GM12878 (cell line): Measurements from ENCODE around the gene AMN1. TPM values are rescaled to one million over a fixed set of nuclear protein-coding genes. Genes with fewer than 3 reads are reported as not detected.

Experiments
- BMI1 ChIP-seq: fragments of 450-650 bp; IDR thresholded peaks from 2 replicates; pipeline ENCODE4 v1.6.1; 2016; ENCODE audit warnings: mild to moderate bottlenecking, moderate library complexity, borderline replicate concordance
- BRCA1 ChIP-seq: IDR thresholded peaks from 2 replicates; pipeline ENCODE4 v1.6.1; 2011; ENCODE audit warnings: low read depth, low read length, improper control_type of control experiment
- CHD2 ChIP-seq: IDR thresholded peaks from 2 replicates; pipeline ENCODE4 v1.6.1; 2011; ENCODE audit warnings: low read depth, low read length, improper control_type of control experiment, borderline replicate concordance
- CREB1 ChIP-seq: IDR thresholded peaks from 2 replicates; pipeline ENCODE4 v1.6.1; 2012; ENCODE audit warnings: low read depth, mild to moderate bottlenecking, inconsistent platforms
- GABPA ChIP-seq: IDR thresholded peaks from 2 replicates; pipeline ENCODE4 v1.6.1; 2014; ENCODE audit warnings: antibody characterized with exemption, low read depth, mild to moderate bottlenecking, inconsistent platforms
- IRF4 ChIP-seq: IDR thresholded peaks from 2 replicates; pipeline ENCODE4 v1.6.1; 2011; ENCODE audit warnings: low read depth, low read length
- NRF1 ChIP-seq: conservative IDR thresholded peaks from 2 replicates; pipeline ENCODE4 v1.6.1; 2011; ENCODE audit warnings: mild to moderate bottlenecking, low read depth, low read length, improper control_type of control experiment
- SPI1 ChIP-seq: IDR thresholded peaks from 2 replicates; pipeline ENCODE4 v1.6.1; 2011; ENCODE audit warnings: low read depth, mild to moderate bottlenecking, low read length, moderate library complexity, borderline replicate concordance; ENCODE audit not compliant: insufficient read depth
- SREBF2 ChIP-seq: IDR thresholded peaks from 2 replicates; pipeline ENCODE4 v1.6.1; 2012; ENCODE audit warnings: mild to moderate bottlenecking, low read length
- TCF7 ChIP-seq: IDR thresholded peaks from 2 replicates; pipeline ENCODE4 v1.6.1; 2014; ENCODE audit warnings: antibody characterized with exemption, borderline replicate concordance
- polyA plus RNA-seq, 11 experiments: library from polyadenylated mRNA; depleted of rRNA in 4 of 11; unstranded in 6 of 11; stranded (reverse) in 5 of 11; fragments of >200 nt; fragmentation: Nextera tagmentation in 4 of 11; fragmentation: Illumina TruSeq in 1 of 11; extraction: Ambion mirVana in 4 of 11; extraction: Trizol in 1 of 11; gene quantifications; 1 replicate in 1 of 11; 2 replicates in 10 of 11; pipeline versions ENCODE4 v1.2.1 to v1.2.3, GENCODE V29; 2011 to 2016; ENCODE audit warnings: inconsistent platforms in 2 of 11, missing spikeins in 2 of 11, low read depth in 1 of 11
- total RNA-seq, 4 experiments: library from RNA; depleted of rRNA in 3 of 4; stranded (reverse); fragments of >200 nt in 3 of 4; fragmentation: Illumina TruSeq in 1 of 4; extraction: Trizol in 1 of 4; gene quantifications; 2 replicates each; pipeline versions ENCODE4 v1.2.1 to v1.2.3, GENCODE V29; 2013 to 2021
- TF ChIP-seq, protein P1 (sequence below): IDR thresholded peaks from 2 replicates; pipeline ENCODE4 v1.6.1; 2011; ENCODE audit warnings: borderline replicate concordance, low read depth, mild to moderate bottlenecking, moderate library complexity, low read length; ENCODE audit not compliant: insufficient read depth, poor library complexity, severe bottlenecking
- TF ChIP-seq, protein P2 (sequence below): IDR thresholded peaks from 2 replicates; pipeline ENCODE4 v1.6.1; 2011; ENCODE audit warnings: low read depth, low read length, improper control_type of control experiment, borderline replicate concordance
- TF ChIP-seq, protein P3 (sequence below): fragments of 450-650 bp; IDR thresholded peaks from 2 replicates; pipeline ENCODE4 v1.6.1; 2017; ENCODE audit warnings: mild to moderate bottlenecking, moderate library complexity
- TF ChIP-seq, protein P4 (sequence below): fragments of 450-650 bp; IDR thresholded peaks from 2 replicates; pipeline ENCODE4 v1.6.1; 2017; ENCODE audit warnings: borderline replicate concordance
- TF ChIP-seq, protein P5 (sequence below): fragments of 150-350 bp; IDR thresholded peaks from 2 replicates; pipeline ENCODE4 v1.6.1; 2016; ENCODE audit warnings: low read depth, low read length
- TF ChIP-seq, protein P6 (sequence below): IDR thresholded peaks from 2 replicates; pipeline ENCODE4 v1.6.1; 2012; ENCODE audit warnings: low read depth, low read length, improper control_type of control experiment

The AMN1 gene
- total and polyA plus RNA-seq, 10 of the 15 experiments (the other 5 are each of a cell fraction or from before 2014, with no cell fraction given) = 5.4 to 19.3 (median 9.3) TPM

DNA sequence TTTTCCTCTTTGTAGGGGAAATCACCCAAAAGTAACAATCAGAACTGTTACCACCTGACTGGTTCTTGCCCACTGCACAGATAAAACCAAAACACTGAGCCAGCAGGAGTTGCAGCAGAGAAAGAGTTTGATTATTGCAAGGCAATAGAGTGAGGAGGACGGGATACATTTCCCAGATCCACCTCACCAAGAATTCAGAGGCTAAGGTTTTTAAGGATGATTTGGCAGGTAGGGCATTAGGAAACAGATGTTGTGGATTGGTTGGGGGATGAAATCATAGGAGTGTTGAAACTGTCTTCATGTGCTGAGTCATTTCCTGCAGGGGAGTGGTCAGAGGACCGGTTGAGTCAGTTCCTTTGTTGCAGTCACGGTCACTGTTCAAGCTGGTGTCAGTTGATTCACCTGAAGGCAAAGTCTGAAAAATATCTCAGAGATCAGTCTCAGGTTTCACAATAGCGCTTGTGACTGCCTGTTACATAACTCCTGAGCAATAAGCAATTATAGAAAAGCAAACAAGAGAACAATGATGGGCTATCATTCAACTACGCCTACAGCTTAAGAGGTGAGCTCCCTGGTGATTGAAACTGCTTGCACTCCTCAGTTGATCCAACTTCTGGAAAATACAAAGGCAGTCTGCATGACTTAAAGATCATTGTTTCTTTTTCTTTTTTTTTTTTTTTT is 20.3 kb upstream of the AMN1 start (continued):
- TF ChIP-seq, protein P1, sequence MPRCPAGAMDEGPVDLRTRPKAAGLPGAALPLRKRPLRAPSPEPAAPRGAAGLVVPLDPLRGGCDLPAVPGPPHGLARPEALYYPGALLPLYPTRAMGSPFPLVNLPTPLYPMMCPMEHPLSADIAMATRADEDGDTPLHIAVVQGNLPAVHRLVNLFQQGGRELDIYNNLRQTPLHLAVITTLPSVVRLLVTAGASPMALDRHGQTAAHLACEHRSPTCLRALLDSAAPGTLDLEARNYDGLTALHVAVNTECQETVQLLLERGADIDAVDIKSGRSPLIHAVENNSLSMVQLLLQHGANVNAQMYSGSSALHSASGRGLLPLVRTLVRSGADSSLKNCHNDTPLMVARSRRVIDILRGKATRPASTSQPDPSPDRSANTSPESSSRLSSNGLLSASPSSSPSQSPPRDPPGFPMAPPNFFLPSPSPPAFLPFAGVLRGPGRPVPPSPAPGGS = peak; percentile 80
- TF ChIP-seq, protein P2, sequence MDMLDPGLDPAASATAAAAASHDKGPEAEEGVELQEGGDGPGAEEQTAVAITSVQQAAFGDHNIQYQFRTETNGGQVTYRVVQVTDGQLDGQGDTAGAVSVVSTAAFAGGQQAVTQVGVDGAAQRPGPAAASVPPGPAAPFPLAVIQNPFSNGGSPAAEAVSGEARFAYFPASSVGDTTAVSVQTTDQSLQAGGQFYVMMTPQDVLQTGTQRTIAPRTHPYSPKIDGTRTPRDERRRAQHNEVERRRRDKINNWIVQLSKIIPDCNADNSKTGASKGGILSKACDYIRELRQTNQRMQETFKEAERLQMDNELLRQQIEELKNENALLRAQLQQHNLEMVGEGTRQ = no peak; the same call in 1 of the 2 replicates
- TF ChIP-seq NRF1 (no peak), CHD2 (peak; percentile 17; the same call in 1 of the 2 replicates), BRCA1 (no peak), IRF4 (peak; percentile 97), BMI1 (peak; percentile 67; the same call in 1 of the 2 replicates), TCF7 (peak; percentile 50; the same call in 1 of the 2 replicates), SREBF2 (no peak), CREB1 (peak; percentile 83), GABPA (peak; percentile 77), SPI1 (peak; percentile 73; the same call in 1 of the 2 replicates)
- TF ChIP-seq, protein P3, sequence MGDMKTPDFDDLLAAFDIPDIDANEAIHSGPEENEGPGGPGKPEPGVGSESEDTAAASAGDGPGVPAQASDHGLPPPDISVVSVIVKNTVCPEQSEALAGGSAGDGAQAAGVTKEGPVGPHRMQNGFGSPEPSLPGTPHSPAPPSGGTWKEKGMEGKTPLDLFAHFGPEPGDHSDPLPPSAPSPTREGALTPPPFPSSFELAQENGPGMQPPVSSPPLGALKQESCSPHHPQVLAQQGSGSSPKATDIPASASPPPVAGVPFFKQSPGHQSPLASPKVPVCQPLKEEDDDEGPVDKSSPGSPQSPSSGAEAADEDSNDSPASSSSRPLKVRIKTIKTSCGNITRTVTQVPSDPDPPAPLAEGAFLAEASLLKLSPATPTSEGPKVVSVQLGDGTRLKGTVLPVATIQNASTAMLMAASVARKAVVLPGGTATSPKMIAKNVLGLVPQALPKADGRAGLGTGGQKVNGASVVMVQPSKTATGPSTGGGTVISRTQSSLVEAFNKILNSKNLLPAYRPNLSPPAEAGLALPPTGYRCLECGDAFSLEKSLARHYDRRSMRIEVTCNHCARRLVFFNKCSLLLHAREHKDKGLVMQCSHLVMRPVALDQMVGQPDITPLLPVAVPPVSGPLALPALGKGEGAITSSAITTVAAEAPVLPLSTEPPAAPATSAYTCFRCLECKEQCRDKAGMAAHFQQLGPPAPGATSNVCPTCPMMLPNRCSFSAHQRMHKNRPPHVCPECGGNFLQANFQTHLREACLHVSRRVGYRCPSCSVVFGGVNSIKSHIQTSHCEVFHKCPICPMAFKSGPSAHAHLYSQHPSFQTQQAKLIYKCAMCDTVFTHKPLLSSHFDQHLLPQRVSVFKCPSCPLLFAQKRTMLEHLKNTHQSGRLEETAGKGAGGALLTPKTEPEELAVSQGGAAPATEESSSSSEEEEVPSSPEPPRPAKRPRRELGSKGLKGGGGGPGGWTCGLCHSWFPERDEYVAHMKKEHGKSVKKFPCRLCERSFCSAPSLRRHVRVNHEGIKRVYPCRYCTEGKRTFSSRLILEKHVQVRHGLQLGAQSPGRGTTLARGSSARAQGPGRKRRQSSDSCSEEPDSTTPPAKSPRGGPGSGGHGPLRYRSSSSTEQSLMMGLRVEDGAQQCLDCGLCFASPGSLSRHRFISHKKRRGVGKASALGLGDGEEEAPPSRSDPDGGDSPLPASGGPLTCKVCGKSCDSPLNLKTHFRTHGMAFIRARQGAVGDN = peak; percentile 86
- TF ChIP-seq, protein P4, sequence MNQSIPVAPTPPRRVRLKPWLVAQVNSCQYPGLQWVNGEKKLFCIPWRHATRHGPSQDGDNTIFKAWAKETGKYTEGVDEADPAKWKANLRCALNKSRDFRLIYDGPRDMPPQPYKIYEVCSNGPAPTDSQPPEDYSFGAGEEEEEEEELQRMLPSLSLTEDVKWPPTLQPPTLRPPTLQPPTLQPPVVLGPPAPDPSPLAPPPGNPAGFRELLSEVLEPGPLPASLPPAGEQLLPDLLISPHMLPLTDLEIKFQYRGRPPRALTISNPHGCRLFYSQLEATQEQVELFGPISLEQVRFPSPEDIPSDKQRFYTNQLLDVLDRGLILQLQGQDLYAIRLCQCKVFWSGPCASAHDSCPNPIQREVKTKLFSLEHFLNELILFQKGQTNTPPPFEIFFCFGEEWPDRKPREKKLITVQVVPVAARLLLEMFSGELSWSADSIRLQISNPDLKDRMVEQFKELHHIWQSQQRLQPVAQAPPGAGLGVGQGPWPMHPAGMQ = no peak
- TF ChIP-seq, protein P5, sequence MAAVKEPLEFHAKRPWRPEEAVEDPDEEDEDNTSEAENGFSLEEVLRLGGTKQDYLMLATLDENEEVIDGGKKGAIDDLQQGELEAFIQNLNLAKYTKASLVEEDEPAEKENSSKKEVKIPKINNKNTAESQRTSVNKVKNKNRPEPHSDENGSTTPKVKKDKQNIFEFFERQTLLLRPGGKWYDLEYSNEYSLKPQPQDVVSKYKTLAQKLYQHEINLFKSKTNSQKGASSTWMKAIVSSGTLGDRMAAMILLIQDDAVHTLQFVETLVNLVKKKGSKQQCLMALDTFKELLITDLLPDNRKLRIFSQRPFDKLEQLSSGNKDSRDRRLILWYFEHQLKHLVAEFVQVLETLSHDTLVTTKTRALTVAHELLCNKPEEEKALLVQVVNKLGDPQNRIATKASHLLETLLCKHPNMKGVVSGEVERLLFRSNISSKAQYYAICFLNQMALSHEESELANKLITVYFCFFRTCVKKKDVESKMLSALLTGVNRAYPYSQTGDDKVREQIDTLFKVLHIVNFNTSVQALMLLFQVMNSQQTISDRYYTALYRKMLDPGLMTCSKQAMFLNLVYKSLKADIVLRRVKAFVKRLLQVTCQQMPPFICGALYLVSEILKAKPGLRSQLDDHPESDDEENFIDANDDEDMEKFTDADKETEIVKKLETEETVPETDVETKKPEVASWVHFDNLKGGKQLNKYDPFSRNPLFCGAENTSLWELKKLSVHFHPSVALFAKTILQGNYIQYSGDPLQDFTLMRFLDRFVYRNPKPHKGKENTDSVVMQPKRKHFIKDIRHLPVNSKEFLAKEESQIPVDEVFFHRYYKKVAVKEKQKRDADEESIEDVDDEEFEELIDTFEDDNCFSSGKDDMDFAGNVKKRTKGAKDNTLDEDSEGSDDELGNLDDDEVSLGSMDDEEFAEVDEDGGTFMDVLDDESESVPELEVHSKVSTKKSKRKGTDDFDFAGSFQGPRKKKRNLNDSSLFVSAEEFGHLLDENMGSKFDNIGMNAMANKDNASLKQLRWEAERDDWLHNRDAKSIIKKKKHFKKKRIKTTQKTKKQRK = no peak
- TF ChIP-seq, protein P6, sequence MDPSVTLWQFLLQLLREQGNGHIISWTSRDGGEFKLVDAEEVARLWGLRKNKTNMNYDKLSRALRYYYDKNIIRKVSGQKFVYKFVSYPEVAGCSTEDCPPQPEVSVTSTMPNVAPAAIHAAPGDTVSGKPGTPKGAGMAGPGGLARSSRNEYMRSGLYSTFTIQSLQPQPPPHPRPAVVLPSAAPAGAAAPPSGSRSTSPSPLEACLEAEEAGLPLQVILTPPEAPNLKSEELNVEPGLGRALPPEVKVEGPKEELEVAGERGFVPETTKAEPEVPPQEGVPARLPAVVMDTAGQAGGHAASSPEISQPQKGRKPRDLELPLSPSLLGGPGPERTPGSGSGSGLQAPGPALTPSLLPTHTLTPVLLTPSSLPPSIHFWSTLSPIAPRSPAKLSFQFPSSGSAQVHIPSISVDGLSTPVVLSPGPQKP = no peak
